Right lobe of liver (tissue), 6 donors: ENCODE results near the gene TRMT1L. TPM values are rescaled to one million over a fixed set of nuclear protein-coding genes. Genes with fewer than 3 reads are reported as not detected.
A peak's percentile ranks its signal among the peaks of the same experiment; 100 is the strongest.

Source experiments
- ATAC-seq, 4 donors: fragments of 200-7000 bp; cut with Tn5 transposase; one replicate each; pipeline ENCODE4 v1.9.1; 2020; ENCODE audit warnings: mild to moderate bottlenecking in 4 of 4, moderate library complexity in 4 of 4
- DNase-seq, 3 donors: peaks; one replicate each; pipeline ENCODE4 v3.0.0-alpha.2; 2020
- H3K27ac ChIP-seq, 3 donors: fragments of 200-600 bp; one replicate each; pipeline ENCODE4 v1.8.0; 2022
- H3K27me3 ChIP-seq, 2 donors: fragments of 200-600 bp; one replicate each; pipeline ENCODE4 v1.8.0; 2022
- H3K36me3 ChIP-seq, 4 donors: fragments of 200-600 bp; sonication (generic) in 1 of 4; one replicate each; pipeline versions ENCODE4 v1.5.1 to v1.8.0; 2017 to 2022; ENCODE audit warnings: control low read depth in 1 of 4
- H3K4me1 ChIP-seq, 4 donors: fragments of 200-600 bp; sonication (generic) in 1 of 4; one replicate each; pipeline versions ENCODE4 v1.5.1 to v1.8.0; 2017 to 2022; ENCODE audit warnings: control low read depth in 1 of 4
- H3K4me3 ChIP-seq, 3 donors: fragments of 200-600 bp; one replicate each; pipeline ENCODE4 v1.8.0; 2022
- H3K9me3 ChIP-seq, 4 donors: fragments of 200-600 bp; sonication (generic) in 1 of 4; one replicate each; pipeline versions ENCODE4 v1.5.1 to v1.8.0; 2017 to 2022; ENCODE audit warnings: control low read depth in 1 of 4
- POLR2A ChIP-seq: fragments of 450-650 bp; IDR thresholded peaks from one replicate; pipeline ENCODE4 v1.6.1; 2017; ENCODE audit warnings: antibody characterized with exemption, mild to moderate bottlenecking
- WGBS: methylation state at CpG from one replicate; pipeline ENCODE4 v1.1.6; 2018; ENCODE audit warnings: low coverage, low lambda C conversion rate; ENCODE audit not compliant: insufficient coverage; ENCODE audit errors: missing lambda C conversion rate; 5-methylcytosine and 5-hydroxymethylcytosine counted together
- intact Hi-C, 2 donors: fragments of 100-400 bp; cut with DNase I; formaldehyde crosslinking; loops; one replicate each; pipeline versions ENCODE4 v1.11.2 to v1.14.1; 2022
- total RNA-seq, 6 experiments: library from RNA; depleted of rRNA in 2 of 6; stranded (reverse); fragments of >200 nt in 2 of 6; fragmentation: NEBNext Ultra II Directional in 3 of 6; extraction: Animal tissue kit (Norgen Biotek cat#: 25700) in 3 of 6; gene quantifications; one replicate each; pipeline versions ENCODE4 v1.1.0 to v1.2.4, GENCODE V29; 2016 to 2023
- TF ChIP-seq, protein P1 (sequence below), 4 donors: fragments of 200-600 bp in 3 of 4; fragments of 450-650 bp in 1 of 4; IDR thresholded peaks; one replicate each; pipeline versions ENCODE4 v1.5.1 to v1.8.0; 2016 to 2022; ENCODE audit warnings: antibody characterized with exemption in 4 of 4, mild to moderate bottlenecking in 2 of 4
- donor health status: DM: no; HTN: yes; CAD: no.
- donor health status: DM: no; HTN: no; CAD: no.
- donor health status: DM: no; HTN: no; CAD: no.
- donor health status: DM: no; HTN: yes; CAD: no.
- donor health status: DM: no; HTN: yes; CAD: no.

TRMT1L gene
- total RNA-seq, 6 experiments from 2014 or later: 7.9 to 19.2 (median 10.3) TPM

DNA sequence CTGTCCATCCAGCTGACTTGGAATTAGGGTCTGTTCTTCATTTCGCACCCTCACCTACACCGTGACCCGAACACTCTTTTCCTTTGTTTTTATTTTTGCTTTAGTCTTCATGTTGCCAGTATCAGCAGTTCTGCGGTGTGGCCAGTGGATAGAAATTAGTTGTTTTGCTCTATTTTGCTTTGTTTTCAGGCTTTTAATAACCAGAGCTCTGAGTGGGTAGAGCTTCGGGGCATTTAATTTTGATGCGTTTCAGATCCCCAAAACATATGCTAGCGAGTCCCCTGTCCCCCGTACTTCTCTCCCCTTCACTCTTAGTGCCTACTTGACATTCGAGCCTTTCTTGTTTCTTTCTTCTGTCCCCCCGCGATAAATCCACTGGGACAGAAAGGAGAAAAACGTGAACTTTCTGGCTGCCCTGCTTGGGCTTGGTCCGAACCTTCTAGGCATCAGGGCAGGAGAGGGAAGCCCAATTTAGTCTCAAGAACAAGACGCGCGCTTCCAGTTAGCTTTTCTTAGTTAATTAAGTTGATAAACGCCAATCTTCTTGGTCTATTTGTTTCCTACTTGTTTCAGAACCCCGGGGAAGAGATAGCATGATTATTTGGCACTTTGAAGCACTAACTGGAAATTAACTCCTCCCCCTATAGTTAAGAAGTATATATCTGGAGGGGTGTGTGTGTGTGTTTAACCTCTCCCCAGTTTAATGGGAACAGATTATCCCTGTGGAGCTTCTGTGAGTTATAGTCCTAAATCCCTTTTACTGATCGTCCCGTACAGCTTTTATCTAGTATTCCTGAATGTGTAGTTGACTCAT lies 1.1 kb upstream of the TRMT1L start:
- H3K27ac ChIP-seq: peak overlapping the region; percentile 94 to 98 (median 96)
- 2% methylated on average over 20 of the region's 20 CpGs for WGBS

DNA sequence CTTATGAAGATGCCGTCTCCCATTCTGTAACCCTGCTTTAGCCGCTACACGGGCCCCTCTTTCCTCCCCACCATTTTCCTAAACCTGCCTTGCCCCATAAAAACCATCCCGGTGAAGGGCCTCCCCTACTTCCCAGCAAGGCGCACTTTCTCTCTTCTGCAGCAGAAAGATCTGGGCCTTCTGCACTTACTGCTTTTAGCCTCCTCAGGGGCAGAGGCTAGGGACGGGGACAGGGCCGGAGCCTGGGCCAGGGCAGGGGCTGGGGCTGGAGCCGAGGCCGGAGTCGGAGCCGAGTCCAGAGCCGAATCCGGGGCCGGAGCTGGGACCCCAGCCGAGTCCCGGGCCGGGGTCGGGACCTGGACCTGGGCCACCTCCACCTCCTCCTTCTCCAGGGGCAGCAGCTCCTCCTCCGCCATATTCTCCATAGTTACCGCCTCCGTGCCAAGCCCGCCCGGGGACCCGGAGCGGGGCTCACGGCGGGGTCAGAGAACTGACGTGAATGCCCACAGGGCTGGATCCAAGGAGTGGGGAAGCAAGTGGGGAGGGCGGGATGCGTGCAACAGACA lies 382 bp downstream of the TRMT1L start:
- Histone ChIP-seq H3K9me3 (no peaks in the 10 kb centered on the region), H3K27me3 (no peaks in the 10 kb centered on the region), H3K36me3 (no peaks in the 10 kb centered on the region), H3K4me1 (peaks cover 0 to 22% (median 3%) of the 10 kb centered on the region in 4 donors), H3K4me3 (peak overlapping the region; percentile 74 to 88 (median 78)), H3K27ac (peak overlapping the region; percentile 94 to 98 (median 96))
- ATAC-seq (peak; percentile 43 to 65 (median 56)), DNase-seq (peak in 2 of 3 donors; percentile 65 to 80)
- 0% methylated on average over 16 of the region's 30 CpGs for WGBS
- intact Hi-C loops: no loop called here
- no peak for TF ChIP-seq POLR2A
- TF ChIP-seq, protein P1, sequence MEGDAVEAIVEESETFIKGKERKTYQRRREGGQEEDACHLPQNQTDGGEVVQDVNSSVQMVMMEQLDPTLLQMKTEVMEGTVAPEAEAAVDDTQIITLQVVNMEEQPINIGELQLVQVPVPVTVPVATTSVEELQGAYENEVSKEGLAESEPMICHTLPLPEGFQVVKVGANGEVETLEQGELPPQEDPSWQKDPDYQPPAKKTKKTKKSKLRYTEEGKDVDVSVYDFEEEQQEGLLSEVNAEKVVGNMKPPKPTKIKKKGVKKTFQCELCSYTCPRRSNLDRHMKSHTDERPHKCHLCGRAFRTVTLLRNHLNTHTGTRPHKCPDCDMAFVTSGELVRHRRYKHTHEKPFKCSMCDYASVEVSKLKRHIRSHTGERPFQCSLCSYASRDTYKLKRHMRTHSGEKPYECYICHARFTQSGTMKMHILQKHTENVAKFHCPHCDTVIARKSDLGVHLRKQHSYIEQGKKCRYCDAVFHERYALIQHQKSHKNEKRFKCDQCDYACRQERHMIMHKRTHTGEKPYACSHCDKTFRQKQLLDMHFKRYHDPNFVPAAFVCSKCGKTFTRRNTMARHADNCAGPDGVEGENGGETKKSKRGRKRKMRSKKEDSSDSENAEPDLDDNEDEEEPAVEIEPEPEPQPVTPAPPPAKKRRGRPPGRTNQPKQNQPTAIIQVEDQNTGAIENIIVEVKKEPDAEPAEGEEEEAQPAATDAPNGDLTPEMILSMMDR (IDR thresholded peaks at IDR 0.05): no peak

More for the DNA sequence above, 1.1 kb upstream of the TRMT1L start:
- no peaks in the 10 kb centered on the region for H3K9me3 ChIP-seq
- intact Hi-C loops: no loop called here
- peak overlapping the region; percentile 68 to 78 (median 74) for H3K4me3 ChIP-seq
- TF ChIP-seq POLR2A: no peak
- TF ChIP-seq, protein P1 (IDR thresholded peaks at IDR 0.05): no peak
- peaks cover 0 to 22% (median 3%) of the 10 kb centered on the region in 4 donors for H3K4me1 ChIP-seq
- H3K27me3 ChIP-seq: no peaks in the 10 kb centered on the region
- H3K36me3 ChIP-seq: no peaks in the 10 kb centered on the region
- DNase-seq (no peak), ATAC-seq (no peak)

DNA sequence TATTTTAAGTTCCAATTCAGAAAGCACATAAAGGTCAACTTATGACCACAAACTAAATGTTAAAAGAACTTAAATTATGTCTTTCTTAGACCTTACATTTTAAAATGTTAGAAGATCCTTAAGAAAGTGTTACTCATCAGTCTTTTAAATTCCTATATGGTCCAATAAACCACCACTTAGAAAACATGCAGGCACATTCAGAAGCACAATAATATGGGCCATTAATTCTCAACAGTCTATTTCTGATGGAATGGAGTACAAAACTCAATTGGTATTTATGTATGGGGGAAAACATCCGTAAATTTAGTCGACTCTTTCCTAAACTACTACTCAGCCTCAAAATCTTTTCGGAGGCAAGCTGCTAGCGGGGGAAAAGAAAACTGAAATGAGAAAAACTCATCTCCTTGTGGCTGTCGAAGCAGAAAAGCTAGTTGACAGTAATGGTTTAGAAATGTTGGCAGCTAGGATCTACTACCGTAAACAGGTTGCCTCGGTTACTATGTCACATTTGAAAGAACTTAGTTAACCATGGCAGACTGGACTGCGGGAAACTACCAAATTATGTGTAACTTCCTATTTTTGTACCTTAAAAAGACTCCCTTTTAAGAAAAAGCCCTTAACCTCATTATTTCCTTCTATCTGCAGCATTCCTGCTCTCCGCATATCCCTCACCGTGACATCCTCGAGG lies 1.0 kb downstream of the TRMT1L start:
- DNase-seq (no peak), ATAC-seq (no peak)
- peaks cover 0 to under 1% (median 0%) of the 10 kb centered on the region in 4 donors for H3K36me3 ChIP-seq
- H3K27ac ChIP-seq: peak overlapping the region; percentile 94 to 98 (median 96)
- no peaks in the 10 kb centered on the region for H3K9me3 ChIP-seq
- TF ChIP-seq, protein P1 (IDR thresholded peaks at IDR 0.05): no peak
- TF ChIP-seq POLR2A: no peak
- H3K27me3 ChIP-seq: no peaks in the 10 kb centered on the region
- intact Hi-C loops: no loop called here
- peaks cover 0 to 22% (median 3%) of the 10 kb centered on the region in 4 donors for H3K4me1 ChIP-seq
- H3K4me3 ChIP-seq: peak overlapping the region; percentile 74 to 88 (median 78)
- WGBS: 7% methylated on average over 11 of the region's 11 CpGs

DNA sequence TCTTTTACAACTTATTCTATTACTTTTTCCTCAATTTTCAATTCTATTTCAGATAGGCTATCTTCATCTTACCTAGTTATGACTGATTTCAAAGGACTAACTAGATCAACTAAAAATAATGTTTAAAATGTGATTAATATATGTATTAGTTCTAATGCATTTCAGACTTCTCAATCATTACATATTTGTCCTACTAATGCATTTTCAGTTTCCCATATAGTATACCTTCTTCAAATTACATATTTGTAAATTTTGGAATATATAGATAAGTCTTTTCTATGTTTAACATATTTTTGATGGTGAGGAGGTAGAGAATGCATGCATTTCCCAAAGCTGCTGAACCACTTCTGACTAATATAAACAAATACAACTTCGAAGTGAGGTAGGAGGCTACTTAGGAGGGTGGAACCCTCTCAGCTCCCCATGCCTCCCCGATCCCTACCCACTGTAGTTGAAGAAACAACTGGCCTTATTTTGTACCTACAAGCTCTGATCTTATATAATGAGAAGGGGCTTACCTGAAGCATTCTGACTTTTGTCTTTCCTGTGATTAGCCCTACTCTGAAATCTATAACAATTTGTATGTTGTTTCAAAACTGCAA lies 1.7 kb downstream of the TRMT1L start:
- TF ChIP-seq, protein P1 (IDR thresholded peaks at IDR 0.05): no peak
- TF ChIP-seq POLR2A: no peak
- Histone ChIP-seq H3K27me3 (no peaks in the 10 kb centered on the region), H3K36me3 (peaks cover 0 to 8% (median 2%) of the 10 kb centered on the region in 4 donors), H3K4me3 (peak overlapping the region in 1 of 3 donors; percentile 88), H3K9me3 (no peaks in the 10 kb centered on the region), H3K27ac (peak overlapping the region in 1 of 3 donors; percentile 98), H3K4me1 (peaks cover 0 to 22% (median 3%) of the 10 kb centered on the region in 4 donors)
- 44% methylated on average over 2 of the region's 2 CpGs for WGBS
- intact Hi-C loops: no loop called here
- DNase-seq: no peak
- ATAC-seq: no peak
